Pulmonary artery endothelial cell (primary cell): ENCODE data around the gene RFC1. TPM values are rescaled to one million over a fixed set of nuclear protein-coding genes. Genes with fewer than 3 reads are reported as not detected.
"Not testable (repeated sequence)": the region's sequence is repeated elsewhere in the genome, so short reads cannot be mapped to it uniquely, and the experiment has no call there.

Experiments used
- DNase-seq: peaks from one replicate; pipeline ENCODE4 v3.0.0-alpha.2; 2011; ENCODE audit warnings: low read depth, low spot score
- total RNA-seq: library from RNA; depleted of rRNA; stranded (reverse); fragments of >200 nt; gene quantifications from 2 replicates; pipeline ENCODE4 v1.2.3, GENCODE V29; 2014

RFC1 gene, protein sequence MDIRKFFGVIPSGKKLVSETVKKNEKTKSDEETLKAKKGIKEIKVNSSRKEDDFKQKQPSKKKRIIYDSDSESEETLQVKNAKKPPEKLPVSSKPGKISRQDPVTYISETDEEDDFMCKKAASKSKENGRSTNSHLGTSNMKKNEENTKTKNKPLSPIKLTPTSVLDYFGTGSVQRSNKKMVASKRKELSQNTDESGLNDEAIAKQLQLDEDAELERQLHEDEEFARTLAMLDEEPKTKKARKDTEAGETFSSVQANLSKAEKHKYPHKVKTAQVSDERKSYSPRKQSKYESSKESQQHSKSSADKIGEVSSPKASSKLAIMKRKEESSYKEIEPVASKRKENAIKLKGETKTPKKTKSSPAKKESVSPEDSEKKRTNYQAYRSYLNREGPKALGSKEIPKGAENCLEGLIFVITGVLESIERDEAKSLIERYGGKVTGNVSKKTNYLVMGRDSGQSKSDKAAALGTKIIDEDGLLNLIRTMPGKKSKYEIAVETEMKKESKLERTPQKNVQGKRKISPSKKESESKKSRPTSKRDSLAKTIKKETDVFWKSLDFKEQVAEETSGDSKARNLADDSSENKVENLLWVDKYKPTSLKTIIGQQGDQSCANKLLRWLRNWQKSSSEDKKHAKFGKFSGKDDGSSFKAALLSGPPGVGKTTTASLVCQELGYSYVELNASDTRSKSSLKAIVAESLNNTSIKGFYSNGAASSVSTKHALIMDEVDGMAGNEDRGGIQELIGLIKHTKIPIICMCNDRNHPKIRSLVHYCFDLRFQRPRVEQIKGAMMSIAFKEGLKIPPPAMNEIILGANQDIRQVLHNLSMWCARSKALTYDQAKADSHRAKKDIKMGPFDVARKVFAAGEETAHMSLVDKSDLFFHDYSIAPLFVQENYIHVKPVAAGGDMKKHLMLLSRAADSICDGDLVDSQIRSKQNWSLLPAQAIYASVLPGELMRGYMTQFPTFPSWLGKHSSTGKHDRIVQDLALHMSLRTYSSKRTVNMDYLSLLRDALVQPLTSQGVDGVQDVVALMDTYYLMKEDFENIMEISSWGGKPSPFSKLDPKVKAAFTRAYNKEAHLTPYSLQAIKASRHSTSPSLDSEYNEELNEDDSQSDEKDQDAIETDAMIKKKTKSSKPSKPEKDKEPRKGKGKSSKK
- 48.9 and 51.5 TPM in 2 replicates for total RNA-seq

DNA sequence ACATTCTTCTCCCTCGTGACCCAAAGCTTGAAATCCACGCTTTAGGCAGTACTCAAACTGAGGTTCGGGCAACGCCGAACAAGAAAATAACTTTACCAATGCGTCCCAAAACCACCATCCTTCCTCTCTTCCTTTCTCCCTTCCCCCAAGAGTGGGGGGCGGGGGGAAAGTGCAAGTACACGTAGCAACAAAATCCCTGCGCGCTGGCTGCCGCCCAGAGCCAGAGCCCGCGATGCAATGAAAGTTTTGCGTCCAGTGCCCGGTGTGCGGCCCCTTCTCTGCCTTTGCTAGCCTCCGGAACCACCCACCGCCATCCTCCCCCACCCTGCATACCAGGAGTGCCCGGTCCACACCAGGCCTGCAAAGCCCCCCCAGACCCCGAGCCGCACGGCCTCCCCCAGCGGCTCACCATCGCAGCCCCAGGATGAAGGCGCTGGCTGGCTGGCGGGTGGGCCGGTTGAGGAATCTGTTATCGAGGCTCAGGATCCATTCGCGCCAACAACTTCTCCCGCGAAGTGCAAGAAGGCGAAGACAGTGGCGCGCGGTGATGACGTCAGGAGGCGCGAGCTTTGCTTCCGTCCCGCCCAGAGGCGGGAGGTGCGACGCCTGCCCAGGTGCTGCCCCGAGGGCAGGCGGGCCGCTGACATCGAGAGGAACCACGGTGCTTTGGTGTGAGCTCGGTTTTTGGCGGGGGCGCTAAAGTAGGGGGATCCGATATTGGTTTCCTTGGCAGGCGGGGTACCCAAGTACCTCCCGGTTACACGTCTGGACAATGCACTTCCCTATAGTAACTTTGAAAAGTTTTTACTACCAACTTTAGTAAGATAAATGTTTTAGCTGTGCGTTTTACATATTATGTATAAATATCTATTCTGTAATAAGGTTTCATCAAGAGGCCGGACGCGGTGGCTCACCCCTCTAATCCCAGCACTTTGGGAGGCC lies at the start of gene RFC1:
RFC1 (minus strand) TSS at position 533 of the 942 bp plus-strand sequence; CDS start at position 412, 121 bp downstream.
- peak; percentile 71 for DNase-seq

DNA sequence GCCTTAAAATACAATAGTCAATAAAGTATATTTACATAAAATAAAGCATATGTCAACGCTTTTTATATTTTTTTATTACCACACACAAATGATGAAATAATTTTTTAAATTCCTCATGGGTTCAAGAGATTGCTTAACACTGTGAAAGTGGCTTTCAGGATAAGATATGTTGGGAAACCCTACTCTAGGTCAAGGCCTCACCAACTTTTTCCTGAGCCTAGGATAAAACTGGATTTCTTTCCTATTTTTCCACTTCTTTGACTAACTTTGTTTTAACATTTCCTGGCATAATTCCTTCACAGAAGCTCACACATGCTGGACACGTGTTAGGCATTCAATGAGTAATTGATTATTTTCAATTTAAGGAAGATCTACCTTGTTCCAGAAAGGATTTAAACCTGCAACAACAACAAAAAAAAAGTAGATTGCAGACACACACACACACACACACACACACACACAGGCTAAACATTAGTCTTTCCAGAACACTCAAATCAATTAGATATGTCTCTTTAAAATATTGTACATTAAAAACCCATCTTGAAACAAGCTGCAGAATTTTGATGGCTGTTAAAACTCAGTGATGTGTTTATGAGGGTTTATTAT lies 49.6 kb upstream of the RFC1 start:
- DNase-seq, result no peak

DNA sequence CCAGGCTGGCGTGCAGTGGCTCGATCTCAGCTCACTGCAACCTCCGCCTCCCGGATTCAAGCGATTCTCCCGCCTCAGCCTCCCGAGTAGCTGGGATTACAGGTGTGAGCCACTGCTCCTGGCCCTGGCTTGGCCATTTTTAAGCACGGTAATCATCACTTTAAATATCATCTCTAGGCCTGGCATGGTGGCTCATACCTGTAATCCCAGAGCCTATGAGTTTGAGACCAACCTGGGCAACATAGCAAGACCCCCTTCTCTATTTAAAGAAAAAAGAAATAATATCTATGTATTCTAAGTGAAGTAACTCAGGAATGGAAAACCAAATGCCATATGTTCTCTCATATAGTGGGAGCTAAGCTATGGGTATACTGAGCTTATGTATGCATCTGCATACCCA lies 45.4 kb upstream of the RFC1 start:
- not testable (repeated sequence) for DNase-seq

DNA sequence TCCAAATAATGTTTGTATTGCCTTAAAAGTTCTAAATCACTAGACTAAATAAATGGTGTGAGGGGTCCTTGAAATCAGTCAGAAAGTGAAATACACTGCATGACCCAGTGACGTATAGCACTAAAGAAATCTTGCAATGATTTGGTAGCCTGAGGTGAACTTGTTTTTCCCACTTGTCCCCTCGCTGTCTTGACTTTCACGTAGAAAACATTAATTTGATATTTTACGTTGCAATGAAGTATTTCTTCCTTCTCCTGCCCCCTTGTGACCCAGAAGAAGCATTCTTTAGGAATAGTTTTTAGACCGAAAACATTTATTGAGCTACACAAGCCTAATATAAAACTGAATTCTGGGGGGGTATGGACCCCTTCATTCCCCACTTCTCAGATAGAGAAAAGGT lies 44.3 kb upstream of the RFC1 start:
- no peak for DNase-seq

DNA sequence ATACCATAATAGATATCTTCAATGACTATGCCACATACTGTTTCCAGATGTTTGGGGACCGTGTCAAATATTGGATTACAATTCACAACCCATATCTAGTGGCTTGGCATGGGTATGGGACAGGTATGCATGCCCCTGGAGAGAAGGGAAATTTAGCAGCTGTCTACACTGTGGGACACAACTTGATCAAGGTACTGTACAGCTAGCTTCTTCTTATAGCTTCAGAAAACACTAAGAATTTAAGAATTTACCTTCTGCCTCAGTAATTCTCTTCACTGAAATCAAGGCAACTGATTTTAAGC lies 41.4 kb upstream of the RFC1 start:
- no peak for DNase-seq

DNA sequence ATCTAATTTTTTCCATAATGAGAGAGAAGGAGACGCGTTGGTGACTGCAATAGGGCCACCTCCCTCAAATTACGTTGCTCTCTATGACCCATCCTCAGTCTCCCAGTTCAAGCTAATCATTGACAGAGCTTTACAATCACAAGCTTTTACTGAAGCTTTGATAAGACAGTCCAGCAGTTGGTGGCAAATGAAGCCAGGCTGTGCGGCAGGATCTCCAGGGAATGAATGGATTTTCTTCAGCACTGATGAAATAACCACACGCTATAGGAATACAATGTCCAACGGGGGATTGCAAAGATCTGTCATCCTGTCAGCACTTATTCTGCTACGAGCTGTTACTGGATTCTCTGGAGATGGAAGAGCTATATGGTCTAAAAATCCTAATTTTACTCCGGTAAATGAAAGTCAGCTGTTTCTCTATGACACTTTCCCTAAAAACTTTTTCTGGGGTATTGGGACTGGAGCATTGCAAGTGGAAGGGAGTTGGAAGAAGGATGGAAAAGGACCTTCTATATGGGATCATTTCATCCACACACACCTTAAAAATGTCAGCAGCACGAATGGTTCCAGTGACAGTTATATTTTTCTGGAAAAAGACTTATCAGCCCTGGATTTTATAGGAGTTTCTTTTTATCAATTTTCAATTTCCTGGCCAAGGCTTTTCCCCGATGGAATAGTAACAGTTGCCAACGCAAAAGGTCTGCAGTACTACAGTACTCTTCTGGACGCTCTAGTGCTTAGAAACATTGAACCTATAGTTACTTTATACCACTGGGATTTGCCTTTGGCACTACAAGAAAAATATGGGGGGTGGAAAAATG lies 40.8 kb upstream of the RFC1 start, which contains the start of gene KLB:
KLB (plus strand) TSS at position 168 of the 821 bp plus-strand sequence; CDS start at position 188, 20 bp downstream.
- no peak for DNase-seq

DNA sequence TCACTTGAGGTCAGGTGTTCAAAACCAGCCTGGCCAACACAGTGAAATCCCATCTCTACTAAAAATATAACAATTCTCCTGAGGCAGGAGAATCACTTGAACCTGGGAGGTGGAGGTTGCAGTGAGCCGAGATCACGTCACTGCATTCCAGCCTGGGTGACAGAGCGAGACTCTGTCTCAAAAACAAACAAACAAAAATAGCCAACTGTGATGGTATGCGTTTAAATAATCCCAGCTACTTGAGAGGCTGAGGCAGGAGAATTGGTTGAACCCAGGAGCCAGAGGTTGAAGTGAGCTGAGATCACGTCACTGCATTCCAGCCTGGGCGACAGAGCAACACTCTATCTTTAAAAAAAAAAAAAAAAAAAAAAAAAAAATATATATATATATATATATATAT lies 35.5 kb upstream of the RFC1 start:
- DNase-seq, result not testable (repeated sequence)

DNA sequence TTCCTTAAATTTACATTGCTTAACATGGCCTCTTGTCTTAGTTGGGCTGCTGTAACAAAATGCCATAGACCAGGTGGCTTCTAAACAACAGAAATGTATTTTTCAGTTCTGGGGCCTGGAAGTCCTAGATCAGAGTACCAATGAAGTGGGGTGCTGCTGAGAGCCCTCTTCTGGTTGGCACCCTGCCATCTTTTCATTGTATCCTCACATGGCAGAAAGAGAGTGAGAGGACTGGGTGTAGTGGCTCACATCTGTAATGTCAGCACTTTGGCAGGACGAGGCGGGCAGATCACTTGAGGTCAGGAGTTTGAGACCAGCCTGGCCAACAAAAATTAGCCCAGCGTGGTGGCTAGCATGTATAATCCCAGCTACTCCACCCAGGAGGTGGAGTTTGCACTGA lies 28.5 kb upstream of the RFC1 start:
- DNase-seq, result no peak

DNA sequence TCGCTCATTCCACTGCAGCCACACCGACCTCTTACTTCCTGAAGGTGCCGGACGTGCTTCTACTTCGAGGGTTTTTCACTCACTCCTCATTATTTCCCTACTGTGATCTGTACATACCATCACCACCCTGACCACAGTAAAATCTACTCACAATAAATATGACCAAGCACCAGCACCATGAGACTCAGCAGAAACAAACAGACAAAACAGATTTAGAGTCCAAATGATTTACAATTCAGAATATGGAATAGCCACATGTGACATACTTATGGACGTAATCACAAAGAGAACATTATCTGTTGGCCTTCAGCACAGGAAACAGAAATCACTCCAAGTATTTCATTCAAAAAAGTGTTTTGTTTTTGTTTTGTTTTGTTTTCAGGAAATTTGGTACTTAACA lies 24.4 kb upstream of the RFC1 start:
- no peak for DNase-seq

DNA sequence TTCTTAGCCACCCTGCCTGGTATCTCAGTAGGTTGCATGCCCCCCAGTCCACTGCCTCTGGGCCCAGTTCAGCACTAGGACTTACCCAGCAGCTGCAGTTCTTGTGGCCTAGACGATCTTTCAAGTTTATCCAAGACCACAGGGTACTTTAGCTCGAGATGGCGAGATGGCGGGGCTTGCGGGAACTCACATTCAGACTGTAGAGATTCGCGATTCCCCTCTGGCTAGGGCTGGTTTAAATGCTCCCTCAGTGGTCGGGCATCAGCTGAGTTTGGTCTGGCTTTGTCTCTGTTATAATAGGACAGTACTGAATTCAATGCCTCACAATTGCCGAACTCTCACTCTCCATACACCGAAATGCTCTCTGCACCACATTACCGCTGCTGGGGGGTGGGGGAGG lies 18.4 kb upstream of the RFC1 start:
- DNase-seq, result no peak

DNA sequence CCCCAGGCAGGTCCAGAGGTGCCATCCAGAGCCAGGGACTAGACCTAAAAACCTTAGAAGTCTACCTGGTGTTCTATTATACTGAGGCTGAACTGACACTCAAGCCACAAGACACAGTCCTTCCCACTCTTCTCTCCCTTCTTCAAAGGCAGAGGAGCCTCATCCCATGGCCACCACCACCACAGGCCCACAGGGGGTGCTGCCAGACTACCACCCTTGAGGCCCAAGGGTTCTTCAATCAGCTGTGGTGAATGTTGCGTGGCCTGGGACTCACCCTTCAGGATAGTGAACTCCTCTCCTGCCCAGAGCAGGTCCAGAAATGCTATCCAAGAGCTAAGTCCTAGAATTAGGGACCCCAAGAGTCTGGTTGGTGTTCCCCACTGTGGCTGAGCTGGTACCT lies 17.5 kb upstream of the RFC1 start:
- no peak for DNase-seq

DNA sequence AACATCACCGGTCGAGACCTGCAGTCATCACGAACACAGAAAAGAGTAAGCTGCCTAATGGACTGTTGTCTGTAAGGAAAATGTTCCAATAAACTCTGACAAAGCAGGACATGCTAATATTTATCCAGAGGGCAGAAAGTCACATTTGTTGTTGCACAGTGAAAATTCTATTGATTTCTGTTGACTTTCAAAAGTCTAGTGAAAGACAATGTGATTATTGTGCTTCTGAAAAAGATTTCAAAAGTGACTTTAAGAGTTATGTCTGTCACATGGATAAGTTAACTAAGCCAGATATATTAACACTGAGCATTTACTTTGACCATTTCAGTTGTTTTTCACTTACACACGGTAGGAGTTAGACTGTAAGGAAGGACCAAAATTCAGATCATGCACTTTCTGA lies 9.3 kb upstream of the RFC1 start:
- no peak for DNase-seq

DNA sequence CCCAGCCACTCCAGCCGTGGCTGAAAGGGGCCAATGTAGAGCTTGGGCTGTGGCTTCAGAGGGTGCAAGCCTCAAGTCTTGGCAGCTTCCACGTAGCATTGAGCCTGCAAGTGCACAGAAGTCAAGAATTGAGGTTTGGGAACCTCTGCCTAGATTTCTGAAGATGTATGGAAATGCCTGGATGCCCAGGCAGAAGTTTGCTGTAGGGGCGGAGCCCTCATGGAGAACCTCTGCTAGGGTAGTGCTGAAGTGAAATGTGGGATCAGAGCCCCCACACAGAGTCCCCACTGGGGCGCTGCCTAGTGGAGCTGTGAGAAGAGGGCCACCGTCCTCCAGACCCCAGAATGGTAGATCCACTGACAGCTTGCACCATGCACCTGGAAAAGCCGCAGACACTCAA lies 5.0 kb upstream of the RFC1 start:
- DNase-seq, result not testable (repeated sequence)

DNA sequence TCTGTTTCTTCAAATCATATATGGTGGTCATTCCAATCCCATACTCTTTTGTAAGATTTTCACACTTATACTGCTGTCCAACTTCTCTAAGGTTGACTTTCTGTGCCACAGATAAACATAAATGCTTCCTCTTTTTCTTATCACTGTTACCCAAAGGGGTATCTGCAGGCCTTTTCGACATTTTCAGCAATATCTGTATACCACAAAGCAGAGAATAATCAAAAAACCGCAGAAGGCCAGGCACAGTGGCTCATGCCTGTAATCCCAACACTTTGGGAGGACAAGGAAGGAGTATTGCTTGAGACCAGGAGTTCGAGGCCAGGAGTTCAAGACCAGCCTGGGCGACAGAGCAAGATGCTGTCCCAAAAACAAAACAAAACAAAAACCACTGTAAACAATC lies 3.1 kb upstream of the RFC1 start:
- DNase-seq, result no peak

DNA sequence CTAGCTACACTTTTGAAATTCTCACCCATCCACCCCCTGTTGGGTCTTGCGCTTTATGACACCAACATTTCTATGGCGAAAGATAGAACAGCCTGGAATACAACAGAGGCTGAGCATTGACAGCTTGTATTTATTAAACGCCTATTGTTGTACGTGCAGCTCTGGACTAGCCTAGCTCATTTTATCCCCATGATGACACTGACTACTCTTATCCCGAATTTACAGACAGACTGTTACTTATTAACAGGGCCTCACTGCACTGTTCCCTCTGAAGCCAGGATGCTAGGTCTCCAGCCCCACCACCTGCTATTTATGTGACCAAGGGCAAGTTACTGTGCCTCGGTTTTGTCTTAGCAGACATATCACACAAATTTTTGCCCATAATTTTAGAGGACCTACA lies 1.0 kb upstream of the RFC1 start:
- no peak for DNase-seq

DNA sequence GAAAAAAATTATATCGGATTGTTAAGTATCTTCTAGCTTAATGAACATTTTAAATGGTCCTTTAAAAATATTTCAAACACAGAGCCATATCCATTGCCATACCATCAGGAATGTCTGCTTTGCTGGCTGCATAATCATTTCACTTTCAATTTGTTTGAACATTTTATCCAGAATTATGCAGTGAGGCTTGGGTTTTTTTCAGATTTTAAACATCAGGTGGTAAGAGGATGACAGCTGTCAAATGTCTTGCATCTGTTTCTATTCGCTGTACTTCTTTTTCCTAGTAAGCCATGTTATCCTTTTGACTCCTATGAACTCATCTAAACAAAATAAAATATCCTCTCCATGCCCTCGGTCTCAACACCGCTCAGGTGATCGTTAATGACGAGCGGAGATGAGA lies 802 bp downstream of the RFC1 start:
- no peak for DNase-seq

DNA sequence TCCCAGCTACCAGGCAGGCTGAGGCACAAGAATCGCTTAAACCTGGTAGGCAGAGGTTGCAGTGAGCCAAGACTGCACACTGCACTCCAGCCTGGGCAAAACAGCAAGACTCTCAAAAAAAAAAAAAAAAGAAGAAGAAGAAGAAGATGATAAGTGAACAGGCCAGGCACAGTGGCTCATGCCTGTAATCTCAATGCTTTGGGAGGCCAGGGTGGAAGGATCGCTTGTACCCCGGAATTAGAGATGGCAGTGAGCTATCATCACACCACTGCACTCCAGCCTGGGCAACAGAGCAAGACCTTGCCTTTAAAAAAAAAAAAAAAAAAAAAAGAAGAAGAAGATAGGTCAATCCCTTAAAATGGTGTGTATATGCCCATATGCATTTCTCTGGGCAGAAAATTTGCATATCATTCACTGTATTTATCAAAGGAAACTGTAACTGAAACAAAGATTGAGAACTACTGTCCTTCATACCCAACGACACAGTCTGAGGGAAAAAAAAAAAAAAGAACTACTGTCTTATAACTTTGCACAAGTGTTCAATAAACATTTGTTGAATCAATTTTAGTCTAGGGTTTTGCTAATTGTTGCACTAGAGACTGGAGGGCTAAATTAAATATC lies 2.3 kb downstream of the RFC1 start:
- DNase-seq, result no peak

DNA sequence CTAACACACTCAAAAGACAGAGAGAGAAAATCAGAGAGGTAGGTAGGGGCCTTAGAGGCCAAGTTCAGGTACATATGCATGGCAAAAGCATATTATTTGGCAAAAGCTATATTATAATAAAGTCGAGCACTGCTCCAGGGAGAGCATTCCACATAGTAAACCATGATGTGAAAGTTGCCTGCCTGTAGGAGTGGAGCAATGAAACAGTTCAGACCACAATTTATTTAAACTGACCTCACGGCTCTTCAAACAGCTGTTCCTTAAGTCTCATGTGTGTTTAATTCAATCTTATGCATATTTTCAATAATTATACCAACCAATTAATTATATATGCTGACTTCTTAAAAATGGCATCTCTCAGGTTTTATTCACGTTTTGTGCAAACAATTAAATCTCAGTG lies 3.3 kb downstream of the RFC1 start:
- no peak for DNase-seq

DNA sequence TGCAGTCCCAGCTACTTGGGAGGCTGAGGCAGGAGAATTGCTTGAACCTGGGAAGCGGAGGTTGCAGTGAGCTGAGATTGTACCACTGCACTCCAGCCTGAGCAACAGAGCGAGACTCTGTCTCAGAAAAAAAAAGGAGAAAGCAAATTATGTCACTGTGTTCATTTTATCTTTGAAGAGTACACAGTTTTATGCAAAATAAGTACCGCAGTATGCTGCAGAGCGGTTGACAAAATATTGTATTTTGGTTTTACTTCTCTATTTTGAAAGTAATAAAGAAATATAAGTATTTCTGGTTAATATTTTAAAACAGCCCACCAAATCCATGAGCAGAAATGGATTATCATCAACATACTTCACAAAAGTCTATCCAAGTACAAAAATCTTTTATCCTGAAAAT lies 5.6 kb downstream of the RFC1 start:
- not testable (repeated sequence) for DNase-seq
